ENCODE results near the gene TERF2IP.

TERF2IP gene

DNA sequence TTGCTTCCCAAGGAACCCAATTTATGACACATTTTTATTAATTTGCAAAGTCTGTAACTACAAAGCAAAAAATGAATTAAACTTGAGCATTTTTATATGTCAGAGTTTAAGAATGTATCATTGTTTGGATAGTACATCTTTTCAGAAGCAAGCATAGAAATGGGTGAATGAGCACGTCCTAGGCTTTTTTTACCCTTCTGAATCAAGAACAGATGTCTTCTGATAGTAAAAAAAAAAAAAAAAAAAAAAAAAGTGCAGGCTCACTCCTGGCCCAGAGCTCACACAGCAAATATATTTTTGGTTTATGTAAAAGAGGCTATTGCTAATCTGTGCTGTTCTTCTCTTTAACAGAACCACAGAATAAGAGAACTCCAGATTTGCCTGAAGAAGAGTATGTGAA lies 6.3 kb downstream of the TERF2IP start:
- TF ChIP-seq TAF1 (IDR thresholded peaks at IDR 0.05; ENCODE audit: low read depth), result no peak
- no peak for TF ChIP-seq NFIC (IDR thresholded peaks at IDR 0.05)
- TF ChIP-seq, protein P1, sequence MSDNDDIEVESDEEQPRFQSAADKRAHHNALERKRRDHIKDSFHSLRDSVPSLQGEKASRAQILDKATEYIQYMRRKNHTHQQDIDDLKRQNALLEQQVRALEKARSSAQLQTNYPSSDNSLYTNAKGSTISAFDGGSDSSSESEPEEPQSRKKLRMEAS (IDR thresholded peaks at IDR 0.05), result no peak
- TF ChIP-seq ZBTB7A (IDR thresholded peaks at IDR 0.05; ENCODE audit: low read depth), result no peak

DNA sequence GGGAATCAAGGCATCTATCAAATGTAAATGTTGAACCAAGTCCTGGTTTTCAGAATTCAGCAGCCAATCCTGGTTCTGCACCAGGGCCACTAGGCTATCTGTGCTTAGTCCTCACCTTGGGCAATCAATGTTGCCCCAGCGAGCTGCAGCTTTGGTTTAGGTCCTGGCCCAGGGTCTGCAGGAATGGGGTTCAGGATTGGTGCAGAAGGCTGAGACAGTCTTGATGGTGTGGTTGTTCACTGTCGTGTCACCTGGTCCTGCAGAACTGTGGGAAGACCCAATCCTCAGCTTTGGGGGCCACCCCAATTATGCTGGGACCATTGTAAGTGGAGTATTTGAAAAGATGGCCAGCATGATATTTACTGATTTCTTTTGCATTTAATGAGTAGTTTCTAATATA lies 10.6 kb downstream of the TERF2IP start:
- TF ChIP-seq CREB1 (IDR thresholded peaks at IDR 0.05; ENCODE audit: low read depth) (no peak), ZBTB7A (IDR thresholded peaks at IDR 0.05; ENCODE audit: low read depth) (no peak), EGR1 (IDR thresholded peaks at IDR 0.05) (no peak), TEAD4 (IDR thresholded peaks at IDR 0.05) (no peak), YY1 (IDR thresholded peaks at IDR 0.05; ENCODE audit: low read depth) (no peak), REST (IDR thresholded peaks at IDR 0.05; ENCODE audit: low read depth) (no peak), CEBPB (IDR thresholded peaks at IDR 0.05) (no peak)
- TF ChIP-seq, protein P2, sequence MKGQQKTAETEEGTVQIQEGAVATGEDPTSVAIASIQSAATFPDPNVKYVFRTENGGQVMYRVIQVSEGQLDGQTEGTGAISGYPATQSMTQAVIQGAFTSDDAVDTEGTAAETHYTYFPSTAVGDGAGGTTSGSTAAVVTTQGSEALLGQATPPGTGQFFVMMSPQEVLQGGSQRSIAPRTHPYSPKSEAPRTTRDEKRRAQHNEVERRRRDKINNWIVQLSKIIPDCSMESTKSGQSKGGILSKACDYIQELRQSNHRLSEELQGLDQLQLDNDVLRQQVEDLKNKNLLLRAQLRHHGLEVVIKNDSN (IDR thresholded peaks at IDR 0.05), result no peak

DNA sequence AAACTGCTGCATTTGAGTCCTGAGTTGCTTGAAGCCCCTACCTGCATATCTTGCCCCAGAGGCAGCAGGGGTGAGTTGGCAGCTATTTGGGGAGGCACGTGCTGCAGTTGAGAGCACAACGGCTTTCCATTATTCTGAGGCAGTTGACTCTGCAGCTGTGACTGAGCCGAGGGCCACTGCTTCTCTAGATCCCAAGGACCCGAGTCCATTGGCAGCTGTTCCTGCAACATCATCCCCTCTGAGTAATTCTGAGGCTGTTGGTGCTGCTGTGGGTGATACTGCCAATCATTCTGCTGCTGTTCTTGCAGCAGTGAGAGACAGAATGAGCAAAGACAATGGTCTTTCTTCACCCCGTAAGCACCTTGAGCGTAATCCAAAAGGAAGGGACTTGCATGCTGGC lies 12.7 kb downstream of the TERF2IP start:
- TF ChIP-seq RAD21 (IDR thresholded peaks at IDR 0.05; ENCODE audit: low read depth), result no peak
- TF ChIP-seq CREB1 (IDR thresholded peaks at IDR 0.05; ENCODE audit: low read depth), result no peak

DNA sequence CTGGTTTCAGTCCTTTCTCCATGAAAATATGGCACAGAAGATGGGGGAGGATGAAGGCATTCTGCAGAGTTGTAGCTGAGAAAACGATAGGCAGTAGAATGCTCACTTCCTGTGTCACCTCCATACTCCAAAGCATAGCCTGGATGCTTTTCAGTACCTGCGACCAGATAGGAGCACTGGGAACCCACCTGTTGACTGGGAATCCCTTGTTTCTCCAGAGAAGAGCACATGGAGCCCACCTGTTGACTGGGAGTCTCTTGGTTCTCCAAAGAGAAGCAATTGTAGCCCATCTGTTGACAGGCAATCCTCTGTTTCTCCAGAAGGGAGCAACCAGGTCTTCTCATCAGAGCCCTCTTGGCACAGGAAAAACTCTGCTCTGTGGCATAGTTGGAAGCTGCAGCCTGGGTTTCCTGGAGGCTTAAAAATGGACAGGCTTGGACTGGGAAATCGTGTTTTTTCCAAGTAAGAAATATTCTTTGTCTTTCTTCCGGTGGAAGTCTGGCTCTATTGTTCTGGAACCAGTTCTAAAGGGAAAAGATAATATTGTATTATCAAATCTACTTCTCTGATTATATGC lies 13.2 kb downstream of the TERF2IP start:
- TF ChIP-seq, protein P1 (IDR thresholded peaks at IDR 0.05), result no peak
- no peak for TF ChIP-seq REST (IDR thresholded peaks at IDR 0.05; ENCODE audit: low read depth)
- TF ChIP-seq TAF1 (IDR thresholded peaks at IDR 0.05; ENCODE audit: low read depth), result no peak
- TF ChIP-seq EGR1 (IDR thresholded peaks at IDR 0.05), result no peak
- no peak for TF ChIP-seq EP300 (IDR thresholded peaks at IDR 0.05; ENCODE audit: borderline replicate concordance)
- TF ChIP-seq ZBTB7A (IDR thresholded peaks at IDR 0.05; ENCODE audit: low read depth), result no peak
- no peak for TF ChIP-seq RAD21 (IDR thresholded peaks at IDR 0.05; ENCODE audit: low read depth)
- TF ChIP-seq, protein P2 (IDR thresholded peaks at IDR 0.05), result no peak
- TF ChIP-seq NFIC (IDR thresholded peaks at IDR 0.05), result no peak
- no peak for TF ChIP-seq TCF12 (IDR thresholded peaks at IDR 0.05; ENCODE audit: low read depth)
- no peak for TF ChIP-seq CREB1 (IDR thresholded peaks at IDR 0.05; ENCODE audit: low read depth)
- no peak for TF ChIP-seq YY1 (IDR thresholded peaks at IDR 0.05; ENCODE audit: low read depth)
- TF ChIP-seq CEBPB (IDR thresholded peaks at IDR 0.05), result no peak
- TF ChIP-seq FOXM1 (IDR thresholded peaks at IDR 0.05; ENCODE audit: borderline replicate concordance, low read depth), result no peak
- TF ChIP-seq TEAD4 (IDR thresholded peaks at IDR 0.05), result no peak

- TF ChIP-seq, protein P2 (IDR thresholded peaks at IDR 0.05), result no peak
- TF ChIP-seq EP300 (IDR thresholded peaks at IDR 0.05; ENCODE audit: borderline replicate concordance) (no peak), NFIC (IDR thresholded peaks at IDR 0.05) (no peak), FOXM1 (IDR thresholded peaks at IDR 0.05; ENCODE audit: borderline replicate concordance, low read depth) (no peak), ZBTB7A (IDR thresholded peaks at IDR 0.05; ENCODE audit: low read depth) (no peak), CREB1 (IDR thresholded peaks at IDR 0.05; ENCODE audit: low read depth) (no peak), REST (IDR thresholded peaks at IDR 0.05; ENCODE audit: low read depth) (no peak), EGR1 (IDR thresholded peaks at IDR 0.05) (no peak), TCF12 (IDR thresholded peaks at IDR 0.05; ENCODE audit: low read depth) (no peak), YY1 (IDR thresholded peaks at IDR 0.05; ENCODE audit: low read depth) (no peak), TEAD4 (IDR thresholded peaks at IDR 0.05) (no peak)
- TF ChIP-seq, protein P1 (IDR thresholded peaks at IDR 0.05), result no peak
These were observed 19.9 kb downstream of the TERF2IP start for GRCh38 chr16:75667503-75667902.

All from Ishikawa (cell line).